Hepatocyte (in vitro differentiated cells): Measurements from ENCODE around the gene PLA2G12B. TPM values are rescaled to one million over a fixed set of nuclear protein-coding genes. Genes with fewer than 3 reads are reported as not detected.

Experiments
- DNase-seq: peaks from one replicate; pipeline ENCODE4 v3.0.0-alpha.2; 2016; ENCODE audit warnings: low spot score
- H2AFZ ChIP-seq: fragments of 200-600 bp; sonication (generic); 2 replicates; pipeline ENCODE4 v1.6.0; 2016; ENCODE audit warnings: antibody characterized with exemption, mild to moderate bottlenecking
- H3K27ac ChIP-seq: fragments of 200-600 bp; sonication (generic); 2 replicates; pipeline ENCODE4 v1.5.1; 2016; ENCODE audit warnings: mild to moderate bottlenecking
- H3K27me3 ChIP-seq: fragments of 200-600 bp; sonication (generic); 2 replicates; pipeline ENCODE4 v1.6.1; 2016
- H3K36me3 ChIP-seq: fragments of 200-600 bp; sonication (generic); replicated peaks from 2 replicates; pipeline ENCODE4 v1.5.1; 2016; ENCODE audit warnings: low read depth; ENCODE audit not compliant: insufficient read depth
- H3K4me1 ChIP-seq: fragments of 200-600 bp; sonication (generic); 2 replicates; pipeline ENCODE4 v1.5.1; 2016; ENCODE audit warnings: mild to moderate bottlenecking, moderate library complexity; ENCODE audit not compliant: insufficient read depth
- H3K4me2 ChIP-seq: fragments of 200-600 bp; sonication (generic); 2 replicates; pipeline ENCODE4 v1.6.0; 2016
- H3K4me3 ChIP-seq: fragments of 200-600 bp; sonication (generic); 2 replicates; pipeline ENCODE4 v1.5.1; 2016; ENCODE audit warnings: mild to moderate bottlenecking
- H3K79me2 ChIP-seq: fragments of 200-600 bp; sonication (generic); 2 replicates; pipeline ENCODE4 v1.6.0; 2017; ENCODE audit warnings: mild to moderate bottlenecking
- H3K9me2 ChIP-seq: fragments of 200-600 bp; sonication (generic); replicated peaks from 2 replicates; pipeline ENCODE4 v1.6.0; 2017; ENCODE audit warnings: mild to moderate bottlenecking; ENCODE audit not compliant: insufficient read depth
- H3K9me3 ChIP-seq: fragments of 200-600 bp; sonication (generic); 2 replicates; pipeline ENCODE4 v1.5.1; 2016; ENCODE audit warnings: low read depth, mild to moderate bottlenecking
- H4K20me1 ChIP-seq: fragments of 200-600 bp; sonication (generic); 2 replicates; pipeline ENCODE4 v1.6.0; 2016; ENCODE audit warnings: mild to moderate bottlenecking; ENCODE audit not compliant: insufficient read depth, poor library complexity, severe bottlenecking
- CTCF ChIP-seq: fragments of 200-600 bp; sonication (generic); IDR thresholded peaks from 2 replicates; pipeline ENCODE4 v1.5.1; 2016; ENCODE audit warnings: antibody characterized with exemption, mild to moderate bottlenecking; ENCODE audit not compliant: poor library complexity
- EZH2 ChIP-seq: fragments of 200-600 bp; sonication (generic); IDR thresholded peaks from 2 replicates; pipeline ENCODE4 v1.6.1; 2016; ENCODE audit warnings: antibody characterized with exemption, mild to moderate bottlenecking, borderline replicate concordance
- EZH2phosphoT487 ChIP-seq: fragments of 200-600 bp; sonication (generic); IDR thresholded peaks from one replicate; pipeline ENCODE4 v1.6.1; 2018; ENCODE audit warnings: antibody characterized with exemption, mild to moderate bottlenecking, low read depth, moderate library complexity; ENCODE audit not compliant: unreplicated experiment, severe bottlenecking
- WGBS: methylation state at CpG from one replicate; pipeline ENCODE4 v1.1.6; 2016; ENCODE audit warnings: low lambda C conversion rate; ENCODE audit errors: missing lambda C conversion rate; 5-methylcytosine and 5-hydroxymethylcytosine counted together
- polyA plus RNA-seq: library from polyadenylated mRNA; unstranded; fragments of >200 nt; fragmentation: Nextera tagmentation; extraction: Ambion mirVana; gene quantifications from 2 replicates; pipeline ENCODE4 v1.2.1, GENCODE V29; 2016
- total RNA-seq: library from RNA; depleted of rRNA; stranded (reverse); fragments of >200 nt; gene quantifications from 2 replicates; pipeline ENCODE4 v1.2.3, GENCODE V29; 2014

PLA2G12B gene
- total and polyA plus RNA-seq, 2 experiments from 2014 or later = 21.1 to 39.9 TPM

- Histone ChIP-seq H3K9me3 (no peaks in the 10 kb centered on the region), H3K4me2 (no peak overlapping the region), H2AFZ (no peak overlapping the region), H3K4me1 (no peaks in the 10 kb centered on the region), H3K27ac (no peak overlapping the region), H3K27me3 (no peaks in the 10 kb centered on the region), H3K9me2 (no peaks in the 10 kb centered on the region), H3K4me3 (no peak overlapping the region), H4K20me1 (no peaks in the 10 kb centered on the region), H3K36me3 (no peaks in the 10 kb centered on the region), H3K79me2 (no peaks in the 10 kb centered on the region)
- no peak for TF ChIP-seq EZH2phosphoT487
- no peak for TF ChIP-seq CTCF
- TF ChIP-seq EZH2 = no peak
- DNase-seq = no peak
- WGBS = 93% methylated on average over 6 of the region's 6 CpGs
Measured at GRCh38 chr10:72935361-72935760, 19.2 kb downstream of the PLA2G12B start.

GRCh38 chr10:72932259-72933015 lies 22.2 kb downstream of the PLA2G12B start:
- no peaks in the 10 kb centered on the region for H3K36me3 ChIP-seq
- no peak overlapping the region for H2AFZ ChIP-seq
- H3K9me2 ChIP-seq = no peaks in the 10 kb centered on the region
- H4K20me1 ChIP-seq = no peaks in the 10 kb centered on the region
- H3K4me3 ChIP-seq = no peak overlapping the region
- no peak overlapping the region for H3K4me2 ChIP-seq
- H3K4me1 ChIP-seq = no peaks in the 10 kb centered on the region
- 91% methylated on average over 20 of the region's 20 CpGs for WGBS
- no peaks in the 10 kb centered on the region for H3K9me3 ChIP-seq
- DNase-seq = no peak
- H3K27ac ChIP-seq = no peak overlapping the region
- TF ChIP-seq CTCF (no peak), EZH2 (no peak), EZH2phosphoT487 (no peak)
- H3K27me3 ChIP-seq = no peaks in the 10 kb centered on the region
- H3K79me2 ChIP-seq = no peaks in the 10 kb centered on the region

- H2AFZ ChIP-seq = no peak overlapping the region
- 77% methylated on average over 2 of the region's 2 CpGs for WGBS
Measured at GRCh38 chr10:72930276-72930675, 24.3 kb downstream of the PLA2G12B start.

More at GRCh38 chr10:72930276-72930675, 24.3 kb downstream of the PLA2G12B start:
- DNase-seq = no peak
- Histone ChIP-seq H3K27ac (no peak overlapping the region), H3K4me2 (no peak overlapping the region), H3K79me2 (no peaks in the 10 kb centered on the region), H3K27me3 (no peaks in the 10 kb centered on the region), H3K9me3 (no peaks in the 10 kb centered on the region), H3K4me3 (no peak overlapping the region), H3K4me1 (no peaks in the 10 kb centered on the region), H3K36me3 (no peaks in the 10 kb centered on the region), H4K20me1 (no peaks in the 10 kb centered on the region), H3K9me2 (no peaks in the 10 kb centered on the region)
- TF ChIP-seq EZH2phosphoT487 (no peak), CTCF (no peak), EZH2 (no peak)
